HL-60 (cell line): ENCODE data around the gene EP400.

Source experiments
- CTCF ChIP-seq: IDR thresholded peaks from one replicate; pipeline ENCODE4 v1.5.1; 2011; ENCODE audit warnings: low read length, control low read depth, inconsistent platforms; ENCODE audit not compliant: insufficient read depth
- POLR2AphosphoS5 ChIP-seq: IDR thresholded peaks from 2 replicates; pipeline ENCODE4 v1.6.1; 2012; ENCODE audit warnings: low read depth
- REST ChIP-seq: IDR thresholded peaks from 2 replicates; pipeline ENCODE4 v1.6.1; 2012; ENCODE audit warnings: low read depth; ENCODE audit not compliant: insufficient replicate concordance

DNA sequence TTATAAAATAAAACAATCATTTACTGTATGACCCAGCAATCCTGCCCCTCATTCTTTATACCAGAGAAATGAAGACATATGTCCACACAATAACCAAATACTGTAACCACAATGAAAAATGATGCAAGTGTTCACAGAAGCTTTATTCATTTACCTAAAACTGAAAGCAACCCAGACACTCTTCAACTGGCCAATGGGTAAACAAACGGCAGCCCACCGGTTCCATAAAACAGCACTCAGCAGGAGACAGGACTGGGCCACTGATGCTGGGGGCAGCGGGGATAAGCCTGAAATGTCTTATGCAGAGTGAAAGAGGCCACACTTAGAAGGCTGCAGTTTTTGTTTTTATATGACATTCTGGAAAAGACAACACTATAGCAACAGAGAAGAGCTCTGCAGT, 179.3 kb downstream of the EP400 start:
- TF ChIP-seq CTCF: no peak
- no peak for TF ChIP-seq REST
- TF ChIP-seq POLR2AphosphoS5: no peak
